Lower leg skin (tissue), 4 donors: Measurements from ENCODE around the gene CD300LG. TPM values are rescaled to one million over a fixed set of nuclear protein-coding genes. Genes with fewer than 3 reads are reported as not detected.

ENCODE experiments used
- DNase-seq, 2 donors: peaks; one replicate each; pipeline ENCODE4 v3.0.0-alpha.2; 2019; ENCODE audit warnings: low spot score in 2 of 2
- H3K4me3 ChIP-seq: fragments of 200-600 bp; sonication (generic); 2 replicates; pipeline ENCODE4 v1.5.1; 2017; ENCODE audit warnings: mild to moderate bottlenecking, low read depth; ENCODE audit not compliant: poor library complexity, severe bottlenecking
- POLR2A ChIP-seq, 2 donors: fragments of 450-650 bp; IDR thresholded peaks; one replicate each; pipeline ENCODE4 v1.6.1; 2016 to 2017; ENCODE audit warnings: antibody characterized with exemption in 2 of 2, mild to moderate bottlenecking in 1 of 2, moderate library complexity in 1 of 2
- WGBS, 2 donors: methylation state at CpG; one replicate each; pipeline ENCODE4 v1.1.5; 2018; 5-methylcytosine and 5-hydroxymethylcytosine counted together
- intact Hi-C: fragments of 100-400 bp; cut with DNase I; formaldehyde crosslinking; loops from one replicate; pipeline ENCODE4 v1.15.0; 2023; ENCODE audit warnings: low total_unique reads
- total RNA-seq, 4 donors: library from RNA; depleted of rRNA; stranded (reverse); fragments of >200 nt; gene quantifications; one replicate each; pipeline ENCODE4 v1.1.0, GENCODE V29; 2016
- TF ChIP-seq, protein P1 (sequence below), 3 donors: fragments of 450-650 bp; IDR thresholded peaks; one replicate each; pipeline ENCODE4 v1.5.1; 2016; ENCODE audit warnings: antibody characterized with exemption in 3 of 3, mild to moderate bottlenecking in 3 of 3, moderate library complexity in 2 of 3

Gene CD300LG
- total RNA-seq, 4 donors from 2014 or later, result 6.2 to 9.7 (median 9.0) TPM

DNA sequence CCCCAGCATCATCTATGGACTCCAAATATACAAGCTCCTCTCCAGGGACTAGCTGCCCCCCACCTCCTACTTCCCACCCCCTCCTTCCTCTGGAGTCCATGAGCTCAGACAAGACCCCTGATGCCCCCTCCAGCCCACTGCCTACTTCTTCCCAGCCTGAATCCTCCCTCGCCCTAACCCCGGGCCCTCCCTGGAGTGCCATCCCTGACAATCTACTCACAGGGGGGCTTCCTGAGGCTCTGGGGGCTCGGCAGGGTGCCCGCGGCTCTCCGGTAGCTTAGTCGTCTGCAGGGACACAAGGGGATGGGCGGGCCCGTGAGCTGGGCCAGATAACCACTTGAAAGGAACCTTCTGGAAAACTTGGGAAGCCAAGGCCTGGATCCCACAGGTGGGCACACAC is 29.1 kb upstream of the CD300LG start:
- no peak overlapping the region for H3K4me3 ChIP-seq
- WGBS, 2 donors, result 88 to 92% methylated on average over 9 of the region's 9 CpGs
- no peak for TF ChIP-seq POLR2A (IDR thresholded peaks at IDR 0.05)
- TF ChIP-seq, protein P1, sequence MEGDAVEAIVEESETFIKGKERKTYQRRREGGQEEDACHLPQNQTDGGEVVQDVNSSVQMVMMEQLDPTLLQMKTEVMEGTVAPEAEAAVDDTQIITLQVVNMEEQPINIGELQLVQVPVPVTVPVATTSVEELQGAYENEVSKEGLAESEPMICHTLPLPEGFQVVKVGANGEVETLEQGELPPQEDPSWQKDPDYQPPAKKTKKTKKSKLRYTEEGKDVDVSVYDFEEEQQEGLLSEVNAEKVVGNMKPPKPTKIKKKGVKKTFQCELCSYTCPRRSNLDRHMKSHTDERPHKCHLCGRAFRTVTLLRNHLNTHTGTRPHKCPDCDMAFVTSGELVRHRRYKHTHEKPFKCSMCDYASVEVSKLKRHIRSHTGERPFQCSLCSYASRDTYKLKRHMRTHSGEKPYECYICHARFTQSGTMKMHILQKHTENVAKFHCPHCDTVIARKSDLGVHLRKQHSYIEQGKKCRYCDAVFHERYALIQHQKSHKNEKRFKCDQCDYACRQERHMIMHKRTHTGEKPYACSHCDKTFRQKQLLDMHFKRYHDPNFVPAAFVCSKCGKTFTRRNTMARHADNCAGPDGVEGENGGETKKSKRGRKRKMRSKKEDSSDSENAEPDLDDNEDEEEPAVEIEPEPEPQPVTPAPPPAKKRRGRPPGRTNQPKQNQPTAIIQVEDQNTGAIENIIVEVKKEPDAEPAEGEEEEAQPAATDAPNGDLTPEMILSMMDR (IDR thresholded peaks at IDR 0.05), result no peak
- peak in 1 of 2 donors; percentile 73 for DNase-seq
- intact Hi-C loops, result no loop called here

DNA sequence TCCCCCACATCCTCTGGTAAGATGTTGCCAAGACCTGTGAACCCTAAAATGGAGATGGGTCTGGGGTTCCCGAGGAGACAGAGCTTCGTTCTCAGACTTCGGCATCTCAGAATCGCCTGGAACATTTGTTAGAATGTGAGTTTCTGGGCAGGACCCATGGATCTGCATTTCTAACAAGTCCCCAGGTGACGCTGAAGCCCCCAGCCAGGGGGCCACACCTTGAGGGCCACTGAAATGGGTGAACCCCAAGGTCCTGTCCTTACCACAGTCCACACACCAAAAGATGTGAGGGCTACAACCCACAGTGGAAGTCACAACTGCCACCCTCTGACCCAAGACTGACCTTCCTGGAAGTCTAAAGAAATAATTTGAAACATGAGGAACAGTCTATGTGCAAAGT is 28.0 kb upstream of the CD300LG start:
- TF ChIP-seq, protein P1 (IDR thresholded peaks at IDR 0.05), result no peak
- no peak for TF ChIP-seq POLR2A (IDR thresholded peaks at IDR 0.05)
- H3K4me3 ChIP-seq, result no peak overlapping the region
- WGBS, 2 donors, result 93 to 97% methylated on average over 5 of the region's 5 CpGs
- intact Hi-C loops, result no loop called here
- DNase-seq, result peak in 1 of 2 donors; percentile 56

DNA sequence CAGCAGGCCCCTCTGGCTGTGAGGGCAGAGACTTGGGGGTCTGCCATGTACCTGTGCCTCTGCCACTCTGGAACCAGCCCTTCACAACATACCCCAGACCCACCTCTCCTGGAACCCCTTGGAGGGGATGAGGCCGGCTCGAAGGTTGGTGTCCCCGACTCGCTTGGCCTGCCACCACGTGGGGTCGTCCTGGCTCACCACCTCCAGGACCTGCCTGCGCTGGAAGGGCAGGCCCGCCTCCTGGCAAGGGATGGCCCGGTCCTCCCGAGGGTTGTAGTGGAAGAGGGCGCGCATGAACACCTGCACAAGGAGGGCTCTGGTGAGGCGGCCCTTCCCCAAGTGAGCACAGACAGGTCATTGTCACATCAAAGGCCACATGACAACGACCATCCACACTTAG is 26.2 kb upstream of the CD300LG start:
- H3K4me3 ChIP-seq, result no peak overlapping the region
- peak in 1 of 2 donors; percentile 81 for DNase-seq
- 90 to 91% methylated on average over 14 of the region's 14 CpGs for WGBS, 2 donors
- no peak for TF ChIP-seq POLR2A (IDR thresholded peaks at IDR 0.05)
- TF ChIP-seq, protein P1 (IDR thresholded peaks at IDR 0.05), result no peak
- intact Hi-C loops, result no loop called here

DNA sequence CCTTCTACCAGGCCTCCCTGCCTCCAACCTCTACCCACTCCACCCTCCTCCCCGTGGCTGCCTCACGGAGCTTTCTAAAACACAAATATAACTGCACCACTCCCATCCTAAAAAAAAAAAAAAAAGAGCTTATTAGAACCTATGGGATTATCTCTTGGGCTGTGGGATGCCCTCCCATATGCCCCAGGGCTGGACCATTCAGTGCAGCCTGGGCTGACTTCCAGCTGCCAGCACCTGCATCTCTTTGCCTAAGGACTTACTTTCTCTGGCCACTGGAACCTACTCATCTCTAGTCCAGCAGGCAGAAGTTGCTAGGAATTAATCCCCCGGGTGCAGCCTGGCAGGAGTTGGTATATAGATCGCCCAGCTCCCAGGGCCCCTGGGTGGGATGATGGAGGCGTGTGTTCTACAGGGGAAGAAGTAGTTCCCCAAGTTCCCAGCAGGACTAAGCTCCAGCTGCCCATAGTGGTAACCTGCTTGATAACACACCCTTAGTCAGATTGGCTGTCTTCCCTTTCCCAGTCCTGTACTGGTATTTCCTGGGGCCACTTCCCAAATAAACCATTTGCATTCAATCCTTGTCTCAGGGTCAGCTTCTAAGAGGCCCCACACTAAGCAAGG is 24.3 kb upstream of the CD300LG start:
- TF ChIP-seq, protein P1 (IDR thresholded peaks at IDR 0.05), result no peak
- TF ChIP-seq POLR2A (IDR thresholded peaks at IDR 0.05), result no peak
- no peak for DNase-seq
- no peak overlapping the region for H3K4me3 ChIP-seq
- 71 to 83% methylated on average over 5 of the region's 5 CpGs for WGBS, 2 donors
- intact Hi-C loops, result no loop called here

DNA sequence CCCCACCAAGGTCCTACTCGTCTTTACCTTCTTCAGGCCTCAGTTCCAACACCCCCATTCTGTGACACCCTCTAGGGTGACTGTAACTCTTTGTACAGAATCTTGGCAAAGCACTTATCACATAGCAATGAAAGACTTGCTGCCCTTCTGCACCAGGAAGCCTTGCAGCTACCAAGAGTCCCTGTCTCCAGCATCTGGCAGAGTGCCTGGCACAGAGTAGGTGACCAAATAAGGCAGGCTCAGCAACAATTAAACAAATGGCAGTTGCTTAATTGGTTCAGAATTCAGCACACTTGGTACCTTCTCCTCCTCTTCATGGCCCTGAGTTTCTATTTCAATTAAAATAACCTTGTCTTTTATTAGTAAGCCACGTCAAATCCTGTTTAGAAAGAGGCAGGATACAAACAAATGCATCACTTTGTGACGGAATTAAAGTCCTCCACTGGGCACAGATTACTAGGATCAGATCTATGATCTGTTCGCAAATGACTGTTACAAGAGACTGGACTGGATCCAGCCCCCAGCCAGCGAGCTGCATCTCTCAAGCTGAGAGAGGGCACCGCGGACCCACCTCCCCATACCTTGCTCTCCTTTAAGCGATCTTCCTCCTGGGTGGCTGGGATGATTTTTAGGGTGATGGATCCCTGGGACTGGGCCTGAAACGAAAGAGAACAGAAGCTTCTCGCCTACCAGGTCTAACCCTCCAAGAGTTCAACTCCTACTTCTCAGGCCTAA is 23.5 kb upstream of the CD300LG start:
- WGBS, 2 donors, result 76 to 77% methylated on average over 10 of the region's 10 CpGs
- no peak overlapping the region for H3K4me3 ChIP-seq
- no peak for DNase-seq
- intact Hi-C loops, result no loop called here
- TF ChIP-seq, protein P1 (IDR thresholded peaks at IDR 0.05), result no peak
- TF ChIP-seq POLR2A (IDR thresholded peaks at IDR 0.05), result no peak
